A549 (cell line): Measurements from ENCODE around the gene PHTF2. TPM values are rescaled to one million over a fixed set of nuclear protein-coding genes. Genes with fewer than 3 reads are reported as not detected.

Source experiments
- ATAC-seq, 2 experiments: fragments of 200-7000 bp in 1 of 2; fragments of >200 bp in 1 of 2; cut with Nextera tagmentation in 1 of 2; cut with Tn5 transposase in 1 of 2; 3 replicates each; pipeline versions ENCODE4 v1.8.0 to v1.9.1; 2018 to 2020; ENCODE audit warnings: mild to moderate bottlenecking in 1 of 2, moderate library complexity in 1 of 2
- CTCF ChIA-PET: fragments of 300-600 bp; sonication (Branson Sonifier 250); formaldehyde crosslinking; extraction: SDS; loops from one replicate; lab custom pipeline; 2021; ENCODE audit warnings: antibody characterized with exemption, inconsistent platforms; lab: Yijun Ruan, JAX
- POLR2A ChIA-PET: fragments of 350-600 bp; formaldehyde crosslinking; extraction: SDS; loops from one replicate; lab custom pipeline; 2021; ENCODE audit warnings: antibody characterized with exemption, inconsistent platforms; lab: Yijun Ruan, JAX
- DNase-seq, 2 experiments: peaks; one replicate each; pipeline versions ENCODE4 v3.0.0 to v3.0.0-alpha.2; 2011 to 2016; ENCODE audit warnings: low read depth in 1 of 2, low spot score in 1 of 2
- FAIRE-seq: peaks from 2 replicates; lab custom pipeline; 2011; peaks lifted over from hg19 to GRCh38; lab: Jason Lieb, UNC
- H3K27ac ChIP-seq, 2 experiments: fragments of >200 bp; sonication (Bioruptor Twin); formaldehyde crosslinking; 3 replicates each; pipeline ENCODE4 v1.5.1; 2016 to 2017
- H3K4me1 ChIP-seq: fragments of >200 bp; sonication (Bioruptor Twin); formaldehyde crosslinking; 3 replicates; pipeline ENCODE4 v1.6.1; 2016
- H3K4me2 ChIP-seq: fragments of >200 bp; sonication (Bioruptor Twin); formaldehyde crosslinking; 3 replicates; pipeline ENCODE4 v1.6.1; 2016
- H3K4me3 ChIP-seq: fragments of >200 bp; sonication (Bioruptor Twin); formaldehyde crosslinking; 3 replicates; pipeline ENCODE4 v1.5.1; 2016
- H3K9me3 ChIP-seq: fragments of >200 bp; sonication (Bioruptor Twin); formaldehyde crosslinking; 3 replicates; pipeline ENCODE4 v1.6.1; 2016
- ATOH8 ChIP-seq: fragments of 250-450 bp; sonication (Bioruptor Pico); IDR thresholded peaks from 2 replicates; pipeline ENCODE4 v1.5.0; 2020; ENCODE audit warnings: low read depth, mild to moderate bottlenecking, moderate library complexity
- CEBPB ChIP-seq, 2 experiments: fragments of >200 bp in 1 of 2; sonication (Bioruptor Twin) in 1 of 2; formaldehyde crosslinking in 1 of 2; IDR thresholded peaks; 2 replicates each; pipeline ENCODE4 v1.6.1; 2012 to 2016
- CHD2 ChIP-seq: fragments of 150-350 bp; IDR thresholded peaks from 2 replicates; pipeline ENCODE4 v1.6.1; 2014; ENCODE audit warnings: low read length; ENCODE audit not compliant: partially characterized antibody
- CHD4 ChIP-seq: fragments of 200-600 bp; sonication (generic); IDR thresholded peaks from 2 replicates; pipeline ENCODE4 v1.6.1; 2016; ENCODE audit warnings: antibody characterized with exemption, mild to moderate bottlenecking, borderline replicate concordance
- CTCF ChIP-seq: fragments of >200 bp; sonication (Bioruptor Twin); formaldehyde crosslinking; IDR thresholded peaks from 3 replicates; pipeline ENCODE4 v1.5.1; 2016
- EHF ChIP-seq: fragments of 250-450 bp; sonication (Bioruptor Pico); IDR thresholded peaks from 2 replicates; pipeline ENCODE4 v1.5.0; 2020; ENCODE audit warnings: mild to moderate bottlenecking
- ELK1 ChIP-seq: fragments of 150-350 bp; IDR thresholded peaks from 2 replicates; pipeline ENCODE4 v1.6.1; 2014; ENCODE audit warnings: low read depth, mild to moderate bottlenecking, low read length
- ESRRA ChIP-seq: fragments of 150-350 bp; IDR thresholded peaks from 2 replicates; pipeline ENCODE4 v1.6.1; 2014; ENCODE audit warnings: mild to moderate bottlenecking, low read length, borderline replicate concordance
- FOSL2 ChIP-seq, 2 experiments: fragments of 450-650 bp in 1 of 2; fragments of >200 bp in 1 of 2; sonication (Bioruptor Twin) in 1 of 2; formaldehyde crosslinking; IDR thresholded peaks; 2 replicates each; pipeline versions ENCODE4 v1.5.0 to v1.6.1; 2016 to 2020; ENCODE audit warnings: mild to moderate bottlenecking in 1 of 2, moderate library complexity in 1 of 2
- FOXS1 ChIP-seq: fragments of 250-450 bp; sonication (Bioruptor Pico); IDR thresholded peaks from 2 replicates; pipeline ENCODE4 v1.5.0; 2020; ENCODE audit warnings: mild to moderate bottlenecking, moderate library complexity
- HDAC2 ChIP-seq: fragments of 200-600 bp; sonication (generic); IDR thresholded peaks from 2 replicates; pipeline ENCODE4 v1.6.1; 2016
- HES2 ChIP-seq: fragments of >200 bp; sonication (Bioruptor Twin); formaldehyde crosslinking; IDR thresholded peaks from 2 replicates; pipeline ENCODE4 v1.6.1; 2016
- HEYL ChIP-seq: fragments of 250-450 bp; sonication (Bioruptor Pico); IDR thresholded peaks from 2 replicates; pipeline ENCODE4 v1.8.0; 2021; ENCODE audit warnings: mild to moderate bottlenecking, moderate library complexity
- HOXB13 ChIP-seq: fragments of 250-450 bp; sonication (Bioruptor Pico); IDR thresholded peaks from 2 replicates; pipeline ENCODE4 v1.5.0; 2020; ENCODE audit warnings: low read depth, mild to moderate bottlenecking, moderate library complexity
- HOXB5 ChIP-seq: fragments of 250-450 bp; sonication (Bioruptor Pico); IDR thresholded peaks from 2 replicates; pipeline ENCODE4 v1.5.0; 2020; ENCODE audit warnings: mild to moderate bottlenecking, moderate library complexity
- JUN ChIP-seq, 2 experiments: fragments of >200 bp; sonication (Bioruptor Twin); formaldehyde crosslinking; IDR thresholded peaks; 2 replicates in 1 of 2; 3 replicates in 1 of 2; pipeline ENCODE4 v1.6.1; 2016 to 2017
- JUNB ChIP-seq: fragments of >200 bp; sonication (Bioruptor Twin); formaldehyde crosslinking; IDR thresholded peaks from 2 replicates; pipeline ENCODE4 v1.6.1; 2016
- KDM1A ChIP-seq: fragments of 200-600 bp; sonication (generic); IDR thresholded peaks from 2 replicates; pipeline ENCODE4 v1.6.1; 2016; ENCODE audit warnings: low read depth, mild to moderate bottlenecking
- KDM5A ChIP-seq: fragments of 200-600 bp; sonication (generic); IDR thresholded peaks from 2 replicates; pipeline ENCODE4 v1.6.1; 2016; ENCODE audit warnings: antibody characterized with exemption, mild to moderate bottlenecking
- MAFK ChIP-seq: fragments of 450-650 bp; IDR thresholded peaks from 2 replicates; pipeline ENCODE4 v1.6.1; 2014; ENCODE audit not compliant: partially characterized antibody
- MAX ChIP-seq: IDR thresholded peaks from 2 replicates; pipeline ENCODE4 v1.6.1; 2012
- MYC ChIP-seq: IDR thresholded peaks from 2 replicates; pipeline ENCODE4 v1.6.1; 2012; ENCODE audit warnings: mild to moderate bottlenecking, inconsistent platforms, low read length, improper control_type of control experiment, borderline replicate concordance
- NFE2L2 ChIP-seq: fragments of 150-350 bp; conservative IDR thresholded peaks from 2 replicates; pipeline ENCODE4 v1.6.1; 2014; ENCODE audit warnings: low read length
- PBX3 ChIP-seq: IDR thresholded peaks from 2 replicates; pipeline ENCODE4 v1.6.1; 2012
- PHF8 ChIP-seq: fragments of 200-600 bp; sonication (generic); IDR thresholded peaks from 2 replicates; pipeline ENCODE4 v1.6.1; 2016; ENCODE audit warnings: low read depth, mild to moderate bottlenecking, antibody characterized with exemption, moderate library complexity, borderline replicate concordance
- POLR2AphosphoS2 ChIP-seq: conservative IDR thresholded peaks from 2 replicates; pipeline ENCODE4 v1.6.1; 2012; ENCODE audit warnings: low read length, improper control_type of control experiment, inconsistent platforms
- REST ChIP-seq: fragments of 200-600 bp; sonication (generic); IDR thresholded peaks from 2 replicates; pipeline ENCODE4 v1.6.1; 2016; ENCODE audit warnings: antibody characterized with exemption, mild to moderate bottlenecking, moderate library complexity
- RFX5 ChIP-seq: fragments of 450-650 bp; IDR thresholded peaks from 2 replicates; pipeline ENCODE4 v1.7.1; 2014; ENCODE audit warnings: antibody characterized with exemption, mild to moderate bottlenecking, moderate library complexity
- SREBF2 ChIP-seq: fragments of 450-650 bp; IDR thresholded peaks from 2 replicates; pipeline ENCODE4 v1.6.1; 2014; ENCODE audit warnings: mild to moderate bottlenecking, moderate library complexity
- TFCP2L1 ChIP-seq: fragments of 250-450 bp; sonication (Bioruptor Pico); IDR thresholded peaks from 2 replicates; pipeline ENCODE4 v1.5.0; 2021; ENCODE audit warnings: mild to moderate bottlenecking
- WGBS: methylation state at CpG from one replicate; pipeline ENCODE4 v1.1.6; 2017; ENCODE audit errors: missing lambda C conversion rate; 5-methylcytosine and 5-hydroxymethylcytosine counted together
- polyA minus RNA-seq: library from RNA; depleted of rRNA, polyadenylated mRNA; stranded (reverse); fragments of >200 nt; gene quantifications from 2 replicates; pipeline ENCODE4 v1.2.3, GENCODE V29; 2011; rRNA and poly(A)+ RNA removed
- polyA plus RNA-seq, 4 experiments: library from polyadenylated mRNA; depleted of rRNA in 3 of 4; stranded (reverse); fragments of >200 nt; fragmentation: RNase III in 1 of 4; extraction: RNeasy Plus Mini Kit Qiagen cat#74134 plus additional on column Dnase treatment in 1 of 4; gene quantifications; 2 replicates in 3 of 4; 3 replicates in 1 of 4; pipeline ENCODE4 v1.2.3, GENCODE V29; 2011 to 2017

The PHTF2 gene
- polyA plus RNA-seq (2011; rRNA removed) (35.5 and 41.6 TPM in 2 replicates), polyA plus RNA-seq (2017; fragmentation: RNase III; extraction: RNeasy Plus Mini Kit Qiagen cat#74134 plus additional on column Dnase treatment) (11.0 to 14.5 TPM (median 13.1 TPM) in 3 replicates), polyA minus RNA-seq (11.9 and 16.4 TPM in 2 replicates)
- polyA plus RNA-seq (2012; cell fraction: cytosol; rRNA removed), result 7.4 and 9.1 TPM in 2 replicates
- 2.6 and 8.5 TPM in 2 replicates for polyA plus RNA-seq (2012; cell fraction: nucleus; rRNA removed)

- Histone ChIP-seq H3K9me3 (no peaks in the 10 kb centered on the region), H3K4me1 (peaks cover 24% of the 10 kb centered on the region), H3K27ac (peak within 1 kb of the TSS; percentile 92 to 94), H3K4me2 (peak within 1 kb of the TSS; percentile 97), H3K4me3 (peak within 1 kb of the TSS; percentile 98)
- WGBS, result 1% methylated on average over 15 of the region's 61 CpGs
- ChIA-PET CTCF (interaction anchor here (0.6 to 1.9 kb wide), 16 partner anchors 11 to 160 kb away, joined by 3 to 11 read pairs (median 4); no protein-coding TSS in a partner anchor), POLR2A (interaction anchor here (0.5 to 1.4 kb wide), 8 partner anchors 11 to 382 kb away, joined by 3 to 7 read pairs (median 4); partner anchors contain the start of genes GSAP and PTPN12)
- ATAC-seq (peak; percentile 93 to 96), DNase-seq (peak; percentile 97 to 99), FAIRE-seq (no peak)
- TF ChIP-seq EHF (CRISPR knock-in tag), result no peak
- no peak for TF ChIP-seq FOSL2 (IDR thresholded peaks at IDR 0.05)
- no peak for TF ChIP-seq FOSL2 (CRISPR knock-in tag; IDR thresholded peaks at IDR 0.05)
- no peak for TF ChIP-seq ESRRA
- peak; percentile 80; the same call in 1 of the 2 replicates for TF ChIP-seq MYC
- no peak for TF ChIP-seq FOXS1 (CRISPR knock-in tag)
- peak; percentile 80 for TF ChIP-seq MAX
- TF ChIP-seq HOXB13 (CRISPR knock-in tag), result peak; percentile 51; the same call in 1 of the 2 replicates
- TF ChIP-seq PHF8, result peak; percentile 60; the same call in 1 of the 2 replicates
- TF ChIP-seq REST, result no peak
- TF ChIP-seq JUNB, result no peak
- TF ChIP-seq ELK1, result no peak
- peak; percentile 48 for TF ChIP-seq CHD2
- TF ChIP-seq SREBF2, result no peak
- no peak for TF ChIP-seq HES2
- TF ChIP-seq JUN (IDR thresholded peaks at IDR 0.05), result peak in 1 of 2 experiments; percentile 30; a peak in 1 of 5 replicates
- TF ChIP-seq POLR2AphosphoS2, result no peak
- no peak for TF ChIP-seq NFE2L2
- no peak for TF ChIP-seq HEYL (CRISPR knock-in tag)
- TF ChIP-seq MAFK, result no peak
- TF ChIP-seq HOXB5 (CRISPR knock-in tag), result 0 out of 2 replicates have a peak, but pooled peaks have one; percentile 23
- TF ChIP-seq ATOH8 (CRISPR knock-in tag), result no peak
- peak; percentile 43; the same call in 1 of the 2 replicates for TF ChIP-seq KDM5A
- TF ChIP-seq CTCF, result peak; percentile 36
- TF ChIP-seq KDM1A, result no peak
- no peak for TF ChIP-seq HDAC2
- TF ChIP-seq CEBPB (IDR thresholded peaks at IDR 0.05), result no peak
- peak; percentile 97 for TF ChIP-seq PBX3
- TF ChIP-seq TFCP2L1 (CRISPR knock-in tag), result no peak
- no peak for TF ChIP-seq CHD4
- no peak for TF ChIP-seq RFX5
Measured at GRCh38 chr7:77798394-77799077, at the start of gene PHTF2, which contains the start of gene TMEM60. Gene PHTF2, plus strand, starts transcription at chr7:77798773. Gene TMEM60, minus strand, starts transcription at chr7:77798434. Its CDS starts 4,061 bp downstream, at chr7:77794373.
